ENCODE measurements around the gene FBXO8.

GRCh38 chr4:174210952-174211490 lies 72.4 kb downstream of the FBXO8 start:
- TF ChIP-seq CHD4 (IDR thresholded peaks at IDR 0.05; ENCODE audit: borderline replicate concordance) = no peak
- no peak for TF ChIP-seq CTCF (IDR thresholded peaks at IDR 0.05)
- no peak for TF ChIP-seq MYC (IDR thresholded peaks at IDR 0.05; ENCODE audit: borderline replicate concordance, low read length)
- TF ChIP-seq GATA3 (IDR thresholded peaks at IDR 0.05; ENCODE audit: borderline replicate concordance) = no peak
- TF ChIP-seq HMGXB4 (CRISPR knock-in tag; IDR thresholded peaks at IDR 0.05; ENCODE audit: borderline replicate concordance) = no peak
- TF ChIP-seq RFX5 (IDR thresholded peaks at IDR 0.05) = no peak
- TF ChIP-seq REST (IDR thresholded peaks at IDR 0.05) = no peak
- TF ChIP-seq RNF2 (IDR thresholded peaks at IDR 0.05; ENCODE audit: borderline replicate concordance, low read depth) = no peak
